ENCODE data around the gene CS.

CS gene

DNA sequence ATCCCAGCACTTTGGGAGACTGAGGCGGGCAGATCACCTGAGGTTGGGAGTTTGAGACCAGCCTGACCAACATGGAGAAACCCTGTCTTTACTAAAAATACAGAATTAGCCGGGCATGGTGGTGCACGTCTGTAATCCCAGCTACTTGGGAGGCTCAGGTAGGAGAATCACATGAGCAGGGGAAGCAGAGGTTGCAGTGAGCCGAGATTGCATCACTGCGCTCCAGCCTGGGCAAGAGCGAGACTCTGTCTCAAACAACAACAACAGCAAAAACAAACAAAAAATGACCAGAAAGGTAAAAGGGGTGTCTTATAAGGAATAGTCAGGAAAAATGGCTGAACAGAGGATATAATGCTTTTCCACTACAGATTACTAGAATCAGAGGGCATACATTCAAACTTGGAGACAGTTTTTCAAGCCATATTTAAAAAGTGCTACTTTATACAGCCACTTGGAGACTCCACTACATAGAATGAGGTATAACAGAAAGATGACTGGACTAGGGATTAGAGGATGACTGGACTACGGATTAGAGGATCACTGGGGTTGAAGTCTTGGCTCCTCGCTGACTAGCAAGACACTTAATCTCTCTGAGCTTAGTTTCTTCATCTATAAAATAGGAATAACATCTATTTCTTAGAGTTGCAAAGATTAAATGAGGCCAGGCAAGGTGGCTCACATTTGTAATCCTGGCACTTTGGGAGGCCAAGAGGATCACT is 4.9 kb upstream of the CS start:
- Histone ChIP-seq H3K27ac (ENCODE audit: low read depth, low read length) (no peak overlapping the region), H3K36me3 (ENCODE audit: control insufficient read depth in 1 of 2, insufficient read depth in 2 of 2, low read length in 2 of 2) (peaks cover 0 to 33% of the 10 kb centered on the region in 2 donors), H3K4me3 (ENCODE audit: low read depth in 1 of 2, low read length in 2 of 2) (no peak overlapping the region), H3K27me3 (ENCODE audit: control insufficient read depth in 1 of 2, insufficient read depth in 2 of 2, low read length in 2 of 2) (no peaks in the 10 kb centered on the region), H3K4me1 (ENCODE audit: control insufficient read depth in 1 of 2, insufficient read depth in 2 of 2, low read length in 2 of 2) (peaks cover 18 to 19% of the 10 kb centered on the region in 2 donors), H3K9ac (ENCODE audit: low read depth in 1 of 2, low read length in 2 of 2) (no peak overlapping the region), H3K9me3 (ENCODE audit: control insufficient read depth in 1 of 2, low read length in 2 of 2) (no peaks in the 10 kb centered on the region)

DNA sequence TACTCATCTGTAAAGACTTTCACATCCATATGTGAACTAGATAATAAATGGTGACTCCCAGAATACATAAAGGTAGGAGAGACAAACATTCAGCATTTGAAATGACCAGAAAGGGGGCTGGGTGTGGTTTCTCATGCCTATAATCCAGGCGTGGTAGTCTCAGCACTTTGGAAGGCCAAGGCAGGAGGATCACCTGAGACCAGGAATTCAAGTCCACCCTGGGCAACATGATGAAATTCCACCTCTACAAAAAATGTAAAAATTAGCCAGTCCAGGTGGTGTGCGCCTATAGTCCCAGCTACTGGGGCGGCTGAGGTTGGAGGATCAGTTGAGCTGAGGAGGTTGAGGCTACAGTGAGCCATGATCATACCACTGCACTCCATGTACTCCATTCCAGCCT is 4.1 kb upstream of the CS start:
- Histone ChIP-seq H3K36me3 (ENCODE audit: control insufficient read depth in 1 of 2, insufficient read depth in 2 of 2, low read length in 2 of 2) (peaks cover 0 to 28% of the 10 kb centered on the region in 2 donors), H3K27me3 (ENCODE audit: control insufficient read depth in 1 of 2, insufficient read depth in 2 of 2, low read length in 2 of 2) (no peaks in the 10 kb centered on the region), H3K9me3 (ENCODE audit: control insufficient read depth in 1 of 2, low read length in 2 of 2) (no peaks in the 10 kb centered on the region), H3K4me1 (ENCODE audit: control insufficient read depth in 1 of 2, insufficient read depth in 2 of 2, low read length in 2 of 2) (peaks cover 19 to 22% of the 10 kb centered on the region in 2 donors), H3K4me3 (ENCODE audit: low read depth in 1 of 2, low read length in 2 of 2) (no peak overlapping the region), H3K27ac (ENCODE audit: low read depth, low read length) (no peak overlapping the region), H3K9ac (ENCODE audit: low read depth in 1 of 2, low read length in 2 of 2) (no peak overlapping the region)

DNA sequence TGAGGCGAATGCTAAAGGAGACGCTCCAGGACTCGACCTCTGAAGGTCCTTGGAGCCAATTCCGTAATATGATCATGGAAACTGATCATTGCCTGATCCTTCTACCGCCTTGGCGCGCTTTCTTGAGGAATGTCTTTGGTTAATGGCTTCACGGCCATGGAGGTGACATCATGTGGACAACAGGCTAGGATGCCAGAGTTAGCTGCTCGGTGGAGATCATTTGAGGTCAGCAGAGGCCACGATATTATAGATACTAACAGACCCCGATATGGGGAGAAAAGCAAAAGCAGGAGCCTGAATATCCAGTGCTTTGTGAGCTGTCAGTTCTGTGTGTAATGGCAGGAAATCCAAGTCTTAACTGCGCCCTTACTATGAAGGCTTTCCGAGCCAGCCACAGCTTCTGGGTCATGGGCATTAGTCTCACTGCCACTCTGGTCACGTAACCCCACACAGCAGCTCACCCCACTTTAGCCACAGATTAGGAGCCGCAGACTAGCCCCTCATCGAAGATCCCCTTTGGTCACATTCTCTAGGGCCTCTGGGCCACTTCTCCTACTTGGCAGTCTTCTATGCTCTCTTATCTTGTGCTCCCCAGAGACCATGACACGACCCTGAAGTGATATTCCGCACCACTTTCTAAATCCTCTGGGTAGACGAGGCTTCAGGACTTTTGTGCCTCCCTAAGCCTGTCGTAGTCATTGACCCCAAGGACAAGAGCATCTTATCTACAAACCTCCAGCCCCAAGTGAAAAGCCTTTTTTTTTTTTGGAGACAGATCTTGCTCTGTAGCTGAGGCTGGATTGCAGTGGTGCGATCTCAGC is 724 bp upstream of the CS start:
- Histone ChIP-seq H3K9me3 (ENCODE audit: control insufficient read depth in 1 of 2, low read length in 2 of 2) (no peaks in the 10 kb centered on the region), H3K36me3 (ENCODE audit: control insufficient read depth in 1 of 2, insufficient read depth in 2 of 2, low read length in 2 of 2) (peaks cover 4 to 14% of the 10 kb centered on the region in 2 donors), H3K27ac (ENCODE audit: low read depth, low read length) (peak overlapping the region; percentile 89), H3K9ac (ENCODE audit: low read depth in 1 of 2, low read length in 2 of 2) (peak overlapping the region; percentile 61 to 65), H3K27me3 (ENCODE audit: control insufficient read depth in 1 of 2, insufficient read depth in 2 of 2, low read length in 2 of 2) (no peaks in the 10 kb centered on the region), H3K4me1 (ENCODE audit: control insufficient read depth in 1 of 2, insufficient read depth in 2 of 2, low read length in 2 of 2) (peaks cover 43 to 54% of the 10 kb centered on the region in 2 donors), H3K4me3 (ENCODE audit: low read depth in 1 of 2, low read length in 2 of 2) (peak overlapping the region; percentile 63 to 81)

DNA sequence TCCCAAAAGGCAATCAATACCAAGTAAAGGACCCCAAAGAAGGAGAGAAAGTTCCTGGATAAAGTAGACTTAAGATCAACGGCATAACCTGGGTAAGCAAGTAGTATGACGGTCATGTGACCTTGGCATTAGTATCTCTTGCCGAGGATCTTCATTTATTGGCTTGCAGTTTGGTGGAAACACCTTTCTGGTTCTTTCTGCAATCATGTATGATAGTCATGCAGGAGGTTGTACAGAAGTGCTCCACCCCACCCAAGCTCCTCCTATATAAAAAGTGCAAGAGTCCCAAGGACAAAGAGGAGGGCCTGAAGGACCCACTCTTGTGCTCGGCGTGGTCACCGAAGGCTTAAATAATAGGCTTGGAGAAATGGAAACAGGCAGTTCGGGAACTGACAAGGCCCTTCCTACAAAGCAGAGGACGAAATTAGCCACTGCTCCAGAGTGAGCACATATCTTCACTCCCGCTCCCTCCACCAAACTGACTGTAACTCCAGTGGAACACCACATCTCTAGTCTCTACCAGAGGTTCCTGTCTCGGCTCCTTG is 750 bp downstream of the CS start:
- H3K4me3 ChIP-seq (ENCODE audit: low read depth in 1 of 2, low read length in 2 of 2), result peak overlapping the region; percentile 81 to 86
- peaks cover 47 to 54% of the 10 kb centered on the region in 2 donors for H3K4me1 ChIP-seq (ENCODE audit: control insufficient read depth in 1 of 2, insufficient read depth in 2 of 2, low read length in 2 of 2)
- peak overlapping the region; percentile 89 for H3K27ac ChIP-seq (ENCODE audit: low read depth, low read length)
- H3K9me3 ChIP-seq (ENCODE audit: control insufficient read depth in 1 of 2, low read length in 2 of 2), result no peaks in the 10 kb centered on the region
- peaks cover 4 to 8% of the 10 kb centered on the region in 2 donors for H3K36me3 ChIP-seq (ENCODE audit: control insufficient read depth in 1 of 2, insufficient read depth in 2 of 2, low read length in 2 of 2)
- H3K9ac ChIP-seq (ENCODE audit: low read depth in 1 of 2, low read length in 2 of 2), result peak overlapping the region; percentile 92 to 93
- no peaks in the 10 kb centered on the region for H3K27me3 ChIP-seq (ENCODE audit: control insufficient read depth in 1 of 2, insufficient read depth in 2 of 2, low read length in 2 of 2)

DNA sequence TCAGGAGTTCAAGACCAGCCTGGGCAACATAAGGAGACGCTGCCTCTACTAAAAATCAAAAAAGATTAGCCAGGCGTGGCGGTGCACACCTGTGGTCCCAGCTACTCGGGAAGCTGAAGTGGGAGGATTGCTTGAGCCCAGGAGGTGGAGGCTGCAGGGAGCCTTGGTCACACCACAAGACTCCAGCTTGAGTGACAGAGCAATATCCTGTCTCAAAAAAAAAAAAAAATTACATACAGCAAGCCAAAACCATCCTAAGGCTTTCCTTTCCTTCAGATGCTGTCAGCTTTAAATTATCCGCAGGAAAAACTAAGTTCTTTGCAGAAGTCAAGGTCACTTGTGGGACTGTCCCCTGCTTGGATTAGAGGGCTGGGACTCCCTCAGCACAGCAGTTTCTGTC is 1.3 kb downstream of the CS start:
- Histone ChIP-seq H3K36me3 (ENCODE audit: control insufficient read depth in 1 of 2, insufficient read depth in 2 of 2, low read length in 2 of 2) (peaks cover 4 to 5% of the 10 kb centered on the region in 2 donors), H3K27me3 (ENCODE audit: control insufficient read depth in 1 of 2, insufficient read depth in 2 of 2, low read length in 2 of 2) (no peaks in the 10 kb centered on the region), H3K4me1 (ENCODE audit: control insufficient read depth in 1 of 2, insufficient read depth in 2 of 2, low read length in 2 of 2) (peaks cover 53 to 54% of the 10 kb centered on the region in 2 donors), H3K9me3 (ENCODE audit: control insufficient read depth in 1 of 2, low read length in 2 of 2) (no peaks in the 10 kb centered on the region), H3K4me3 (ENCODE audit: low read depth in 1 of 2, low read length in 2 of 2) (peak overlapping the region; percentile 81 to 86), H3K27ac (ENCODE audit: low read depth, low read length) (peak overlapping the region; percentile 23), H3K9ac (ENCODE audit: low read depth in 1 of 2, low read length in 2 of 2) (peak overlapping the region; percentile 92 to 93)

DNA sequence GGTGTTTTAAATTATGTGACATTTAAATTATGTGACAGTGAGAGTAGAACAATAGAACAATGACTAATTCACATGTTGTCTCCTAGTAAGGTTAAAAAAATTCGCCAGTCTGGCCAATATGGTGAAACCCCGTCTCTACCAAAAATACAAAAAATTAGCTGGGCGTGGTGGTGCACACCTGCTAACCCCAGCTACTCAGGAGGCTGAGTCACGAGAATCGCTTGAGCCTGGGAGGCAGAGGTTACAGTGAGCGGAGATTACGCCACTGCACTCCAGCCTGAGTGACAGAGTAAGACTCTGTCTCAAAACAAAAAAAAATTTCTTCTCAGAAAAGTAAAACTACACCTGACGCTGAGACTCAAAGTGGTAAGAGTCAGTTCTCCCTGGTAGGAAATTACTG is 2.7 kb downstream of the CS start:
- Histone ChIP-seq H3K27me3 (ENCODE audit: control insufficient read depth in 1 of 2, insufficient read depth in 2 of 2, low read length in 2 of 2) (no peaks in the 10 kb centered on the region), H3K9ac (ENCODE audit: low read depth in 1 of 2, low read length in 2 of 2) (no peak overlapping the region), H3K9me3 (ENCODE audit: control insufficient read depth in 1 of 2, low read length in 2 of 2) (no peaks in the 10 kb centered on the region), H3K4me1 (ENCODE audit: control insufficient read depth in 1 of 2, insufficient read depth in 2 of 2, low read length in 2 of 2) (peaks cover 54 to 56% of the 10 kb centered on the region in 2 donors), H3K36me3 (ENCODE audit: control insufficient read depth in 1 of 2, insufficient read depth in 2 of 2, low read length in 2 of 2) (peaks cover 4 to 8% of the 10 kb centered on the region in 2 donors), H3K4me3 (ENCODE audit: low read depth in 1 of 2, low read length in 2 of 2) (peak overlapping the region in 1 of 2 donors; percentile 12), H3K27ac (ENCODE audit: low read depth, low read length) (no peak overlapping the region)

DNA sequence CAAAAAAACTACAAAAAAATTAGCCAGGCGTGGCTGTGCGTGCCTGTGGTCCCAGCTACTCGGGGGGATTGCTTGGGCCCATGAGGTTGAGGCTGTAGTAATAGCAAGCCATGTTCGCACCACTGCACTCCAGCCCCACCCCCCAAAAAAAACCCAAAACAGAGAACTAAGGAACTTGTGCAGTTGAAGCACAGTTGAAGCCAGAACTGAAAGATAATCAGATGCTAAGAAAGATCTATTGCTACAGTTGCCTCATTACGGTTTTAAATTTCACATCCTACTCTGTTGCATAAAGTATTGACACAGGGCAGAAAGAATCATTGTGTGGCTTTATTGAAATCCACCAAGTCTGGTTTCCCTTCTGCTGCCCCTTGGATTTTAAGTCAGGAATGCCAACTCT is 3.8 kb downstream of the CS start:
- Histone ChIP-seq H3K9me3 (ENCODE audit: control insufficient read depth in 1 of 2, low read length in 2 of 2) (no peaks in the 10 kb centered on the region), H3K9ac (ENCODE audit: low read depth in 1 of 2, low read length in 2 of 2) (no peak overlapping the region), H3K4me3 (ENCODE audit: low read depth in 1 of 2, low read length in 2 of 2) (no peak overlapping the region), H3K27me3 (ENCODE audit: control insufficient read depth in 1 of 2, insufficient read depth in 2 of 2, low read length in 2 of 2) (no peaks in the 10 kb centered on the region), H3K27ac (ENCODE audit: low read depth, low read length) (no peak overlapping the region), H3K36me3 (ENCODE audit: control insufficient read depth in 1 of 2, insufficient read depth in 2 of 2, low read length in 2 of 2) (peaks cover 7 to 14% of the 10 kb centered on the region in 2 donors), H3K4me1 (ENCODE audit: control insufficient read depth in 1 of 2, insufficient read depth in 2 of 2, low read length in 2 of 2) (peaks cover 44 to 47% of the 10 kb centered on the region in 2 donors)

DNA sequence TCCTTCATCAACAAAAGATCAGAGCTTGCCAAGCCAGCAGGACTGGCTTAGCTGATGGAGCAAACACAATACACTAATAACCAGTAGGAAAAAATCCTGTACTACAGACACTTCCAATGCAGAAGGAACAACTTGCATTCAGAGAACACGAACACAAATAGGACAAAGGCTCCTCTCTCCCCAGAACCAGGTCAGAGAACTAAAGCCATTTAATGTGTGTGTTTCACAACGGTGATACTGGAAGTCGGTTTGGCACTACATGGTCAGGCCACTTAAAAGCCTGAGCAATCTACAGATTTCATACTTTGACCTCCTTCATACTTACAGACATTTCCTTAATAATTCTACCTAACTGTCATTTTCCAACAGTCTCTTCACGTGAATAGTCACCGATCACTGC is 6.3 kb downstream of the CS start:
- Histone ChIP-seq H3K9me3 (ENCODE audit: control insufficient read depth in 1 of 2, low read length in 2 of 2) (no peaks in the 10 kb centered on the region), H3K4me3 (ENCODE audit: low read depth in 1 of 2, low read length in 2 of 2) (no peak overlapping the region), H3K36me3 (ENCODE audit: control insufficient read depth in 1 of 2, insufficient read depth in 2 of 2, low read length in 2 of 2) (peaks cover 9 to 21% of the 10 kb centered on the region in 2 donors), H3K27me3 (ENCODE audit: control insufficient read depth in 1 of 2, insufficient read depth in 2 of 2, low read length in 2 of 2) (no peaks in the 10 kb centered on the region), H3K4me1 (ENCODE audit: control insufficient read depth in 1 of 2, insufficient read depth in 2 of 2, low read length in 2 of 2) (peaks cover 27 to 32% of the 10 kb centered on the region in 2 donors), H3K27ac (ENCODE audit: low read depth, low read length) (no peak overlapping the region), H3K9ac (ENCODE audit: low read depth in 1 of 2, low read length in 2 of 2) (no peak overlapping the region)

DNA sequence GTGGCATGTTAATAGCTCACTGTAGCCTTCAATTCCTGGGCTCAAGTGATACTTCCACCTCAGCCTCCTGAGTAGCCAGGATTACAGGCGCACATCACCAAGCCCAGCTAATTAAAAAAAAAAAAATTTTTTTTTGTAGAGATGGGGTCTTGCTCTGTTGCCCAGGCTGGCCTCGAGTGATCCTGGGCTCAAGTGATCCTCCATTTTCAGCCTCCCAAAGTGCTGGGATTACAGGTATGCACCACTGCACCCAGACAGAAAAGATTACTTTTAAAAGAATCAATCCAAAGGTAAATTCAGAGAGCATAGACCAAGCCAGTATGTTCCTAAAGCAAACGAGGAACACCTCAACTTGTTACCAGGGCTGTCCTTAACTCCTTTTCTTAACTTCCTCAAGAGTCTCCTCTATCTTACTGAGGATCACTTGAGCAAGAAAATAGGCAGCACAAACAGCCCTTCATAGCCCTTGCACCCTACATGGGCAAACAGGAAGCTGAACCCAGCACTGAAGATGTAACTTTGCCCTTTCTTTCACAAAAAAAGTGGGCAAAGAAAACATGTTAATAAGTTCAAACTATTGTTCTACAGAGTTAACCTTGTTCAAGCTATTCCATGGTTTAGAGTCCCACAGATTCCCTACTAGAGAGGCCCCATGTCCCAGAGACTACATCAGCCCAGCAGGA is 11.3 kb downstream of the CS start:
- no peak overlapping the region for H3K4me3 ChIP-seq (ENCODE audit: low read depth in 1 of 2, low read length in 2 of 2)
- H3K9me3 ChIP-seq (ENCODE audit: control insufficient read depth in 1 of 2, low read length in 2 of 2), result no peaks in the 10 kb centered on the region
- H3K9ac ChIP-seq (ENCODE audit: low read depth in 1 of 2, low read length in 2 of 2), result no peak overlapping the region
- no peak overlapping the region for H3K27ac ChIP-seq (ENCODE audit: low read depth, low read length)
- peaks cover 14 to 42% of the 10 kb centered on the region in 2 donors for H3K36me3 ChIP-seq (ENCODE audit: control insufficient read depth in 1 of 2, insufficient read depth in 2 of 2, low read length in 2 of 2)
- no peaks in the 10 kb centered on the region for H3K27me3 ChIP-seq (ENCODE audit: control insufficient read depth in 1 of 2, insufficient read depth in 2 of 2, low read length in 2 of 2)
- peaks cover 0 to 3% of the 10 kb centered on the region in 2 donors for H3K4me1 ChIP-seq (ENCODE audit: control insufficient read depth in 1 of 2, insufficient read depth in 2 of 2, low read length in 2 of 2)

Measured in duodenal mucosa (tissue), 2 donors.